Suppressor macrophage treated with lipopolysaccharide for 1 hour (primary cell): ENCODE data around the gene CST3.
"Not testable (repeated sequence)": the region's sequence is repeated elsewhere in the genome, so short reads cannot be mapped to it uniquely, and the experiment has no call there.

Source experiments
- DNase-seq, 3 donors: peaks; one replicate each; pipeline ENCODE4 v3.0.0-alpha.2; 2020 to 2022

Gene CST3

GRCh38 chr20:23626040-23626620 is 11.6 kb downstream of the CST3 start:
- peak; percentile 57 to 64 (median 58) for DNase-seq

GRCh38 chr20:23625236-23625964 is 12.4 kb downstream of the CST3 start:
- DNase-seq: no peak

GRCh38 chr20:23624324-23624691 is 13.4 kb downstream of the CST3 start:
- DNase-seq: no peak

- no peak for DNase-seq
These were observed 14.0 kb downstream of the CST3 start for GRCh38 chr20:23623666-23624323.

- peak; percentile 73 to 77 (median 76) for DNase-seq
These were observed 14.9 kb downstream of the CST3 start for GRCh38 chr20:23622839-23623343.

GRCh38 chr20:23622401-23622800 is 15.4 kb downstream of the CST3 start:
- DNase-seq: not testable (repeated sequence)

- not testable (repeated sequence) for DNase-seq
These were observed 16.9 kb downstream of the CST3 start for GRCh38 chr20:23620670-23621386.

GRCh38 chr20:23614163-23614562 is 23.6 kb downstream of the CST3 start:
- no peak for DNase-seq

DNA sequence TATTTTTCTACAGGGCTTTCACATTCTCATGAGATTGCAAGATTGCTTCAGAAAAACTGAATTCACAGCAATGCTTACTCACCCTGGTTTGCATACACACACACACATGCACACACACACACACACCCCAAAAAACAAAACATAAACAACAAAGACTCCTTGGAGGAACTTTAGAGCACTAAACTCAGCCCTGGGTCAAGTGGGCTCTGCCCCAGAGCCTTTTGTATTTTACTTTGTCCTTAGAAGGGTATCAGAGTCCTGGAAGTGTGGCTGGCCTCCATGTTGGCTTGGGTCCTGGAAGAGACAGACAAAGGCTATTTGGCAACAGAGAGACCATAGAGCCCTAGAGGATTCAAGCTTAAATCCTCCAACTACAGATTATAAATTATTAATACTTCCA is 24.1 kb downstream of the CST3 start:
- no peak for DNase-seq

DNA sequence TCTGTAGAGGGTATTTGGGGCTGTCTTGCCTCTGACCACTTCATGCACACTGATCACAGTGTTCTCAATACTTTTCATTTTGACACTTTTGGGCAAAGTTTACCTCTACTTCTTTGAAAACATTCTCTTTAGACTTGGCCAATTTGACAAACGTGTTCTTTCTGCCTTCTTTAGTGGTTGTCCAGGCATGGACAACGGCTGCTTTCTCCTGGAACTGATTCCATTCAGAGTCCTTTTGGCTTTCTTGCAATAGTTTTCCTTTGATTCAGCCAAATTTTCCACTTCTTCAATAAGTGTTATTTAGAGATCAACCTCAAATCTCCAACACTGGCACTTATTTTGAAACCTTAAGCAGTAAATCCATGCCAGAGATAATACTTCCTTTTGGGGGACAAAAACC is 25.4 kb downstream of the CST3 start:
- no peak for DNase-seq

DNA sequence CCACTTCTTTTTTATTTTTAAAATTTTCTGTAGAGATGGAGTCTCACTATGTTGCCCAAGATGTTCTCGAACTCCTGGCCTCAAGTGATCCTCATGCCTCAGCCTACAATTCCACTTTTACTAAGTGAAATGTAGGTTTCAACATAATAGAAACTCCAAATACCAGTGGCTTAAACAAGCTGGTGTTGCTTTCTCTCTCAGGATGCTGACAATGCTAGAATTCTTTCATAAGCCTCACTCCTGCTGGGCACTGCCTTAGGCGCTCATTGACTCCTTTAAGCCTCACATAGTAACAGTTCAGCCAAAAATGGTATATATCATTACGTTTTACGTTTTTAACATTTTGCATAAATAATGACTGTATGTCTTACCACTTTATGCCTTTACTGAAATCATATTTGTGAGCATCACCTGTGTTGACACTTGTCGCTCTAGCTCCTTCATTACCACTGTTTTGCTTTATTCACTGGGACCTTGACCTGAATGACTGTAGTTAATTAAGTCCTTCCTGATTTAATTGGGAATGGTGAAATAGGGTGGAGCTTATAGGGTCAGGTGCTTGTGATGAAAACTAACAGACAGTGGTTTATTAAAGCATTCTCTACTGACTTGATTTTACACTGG is 28.2 kb downstream of the CST3 start:
- peak; percentile 36 to 64 (median 58) for DNase-seq

DNA sequence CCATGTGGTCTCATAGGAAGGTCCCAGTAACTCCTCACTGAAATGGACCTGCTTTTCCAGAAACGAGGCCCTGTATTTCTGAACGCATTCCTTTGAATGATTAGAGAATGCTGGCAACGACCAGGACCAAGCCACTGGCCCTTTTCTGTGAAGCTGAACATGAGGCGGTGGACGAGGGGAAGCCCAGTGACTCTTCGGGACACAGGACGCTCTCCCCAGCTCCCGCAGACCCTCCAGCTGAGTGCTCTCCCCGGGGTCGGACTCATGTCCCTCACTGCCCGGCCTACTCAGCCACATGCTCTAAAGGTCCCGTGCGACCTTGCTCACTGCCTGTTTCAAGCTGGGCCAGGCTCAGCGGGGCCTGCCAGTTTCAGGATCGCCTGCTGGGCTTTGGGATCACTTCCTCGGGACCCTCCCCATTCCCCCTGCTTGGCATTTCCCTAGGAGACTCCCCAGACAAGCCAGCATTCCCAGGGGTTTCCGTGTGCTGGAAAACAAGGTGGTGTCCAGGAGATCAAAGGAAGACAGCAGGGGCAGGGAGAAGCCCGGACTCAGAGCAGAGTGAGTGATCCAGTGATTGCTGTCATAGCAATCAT is 29.4 kb downstream of the CST3 start:
- no peak for DNase-seq

DNA sequence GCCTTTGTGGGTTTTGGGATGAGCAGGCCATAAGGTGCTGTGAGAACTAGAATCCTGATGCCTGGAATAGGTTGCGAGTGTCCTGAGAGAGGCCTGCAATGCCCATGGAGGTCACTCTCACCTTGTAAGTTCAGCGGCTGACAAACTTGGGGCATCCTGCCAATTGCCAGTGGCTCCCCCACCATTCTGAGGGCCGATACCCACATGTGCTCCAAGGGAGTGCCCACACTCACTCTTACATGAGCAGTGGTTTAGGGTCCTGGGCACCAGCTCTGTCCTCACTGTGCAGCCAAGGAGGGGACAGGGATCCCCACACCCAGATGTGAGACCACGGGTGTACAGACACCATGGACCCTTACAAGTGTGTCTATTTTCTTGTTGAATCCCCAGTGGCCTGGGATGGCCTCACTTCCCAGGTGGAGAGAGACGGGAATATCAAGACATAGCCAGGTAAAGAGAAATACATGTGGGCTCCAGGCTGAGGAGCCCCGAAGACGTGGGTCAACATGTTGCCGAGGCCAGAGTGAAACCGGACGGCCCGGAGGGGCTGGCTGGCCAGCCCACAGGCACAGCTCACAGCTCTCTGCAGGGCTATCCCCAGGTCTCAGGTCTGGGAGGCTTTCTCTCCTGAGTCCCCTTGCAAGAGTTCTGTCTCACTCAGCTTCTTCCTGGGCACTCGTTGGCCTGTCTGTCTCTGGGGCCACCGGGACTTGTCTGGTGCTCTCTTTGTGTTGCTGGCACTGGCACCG is 30.1 kb downstream of the CST3 start:
- no peak for DNase-seq

DNA sequence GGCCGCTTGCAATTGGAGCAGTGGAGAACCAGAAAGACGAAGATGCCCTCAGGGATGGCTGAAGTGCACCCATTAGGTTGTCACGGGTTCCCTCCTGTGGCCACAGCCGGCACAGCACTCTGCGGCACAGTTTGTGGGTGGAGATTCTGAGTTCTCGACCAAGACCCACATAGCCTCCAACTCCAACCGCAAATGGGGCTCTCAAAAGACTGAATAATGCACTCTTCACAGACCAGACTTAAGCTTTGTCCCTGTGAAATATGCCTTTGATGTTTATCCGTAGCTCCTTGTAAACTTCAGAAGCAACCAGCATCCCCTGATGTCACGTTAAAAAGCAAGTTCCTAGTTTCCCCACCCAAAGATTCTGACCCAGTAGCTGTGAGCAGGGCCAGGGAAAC is 31.1 kb downstream of the CST3 start:
- DNase-seq: peak; percentile 78 to 87 (median 84)

DNA sequence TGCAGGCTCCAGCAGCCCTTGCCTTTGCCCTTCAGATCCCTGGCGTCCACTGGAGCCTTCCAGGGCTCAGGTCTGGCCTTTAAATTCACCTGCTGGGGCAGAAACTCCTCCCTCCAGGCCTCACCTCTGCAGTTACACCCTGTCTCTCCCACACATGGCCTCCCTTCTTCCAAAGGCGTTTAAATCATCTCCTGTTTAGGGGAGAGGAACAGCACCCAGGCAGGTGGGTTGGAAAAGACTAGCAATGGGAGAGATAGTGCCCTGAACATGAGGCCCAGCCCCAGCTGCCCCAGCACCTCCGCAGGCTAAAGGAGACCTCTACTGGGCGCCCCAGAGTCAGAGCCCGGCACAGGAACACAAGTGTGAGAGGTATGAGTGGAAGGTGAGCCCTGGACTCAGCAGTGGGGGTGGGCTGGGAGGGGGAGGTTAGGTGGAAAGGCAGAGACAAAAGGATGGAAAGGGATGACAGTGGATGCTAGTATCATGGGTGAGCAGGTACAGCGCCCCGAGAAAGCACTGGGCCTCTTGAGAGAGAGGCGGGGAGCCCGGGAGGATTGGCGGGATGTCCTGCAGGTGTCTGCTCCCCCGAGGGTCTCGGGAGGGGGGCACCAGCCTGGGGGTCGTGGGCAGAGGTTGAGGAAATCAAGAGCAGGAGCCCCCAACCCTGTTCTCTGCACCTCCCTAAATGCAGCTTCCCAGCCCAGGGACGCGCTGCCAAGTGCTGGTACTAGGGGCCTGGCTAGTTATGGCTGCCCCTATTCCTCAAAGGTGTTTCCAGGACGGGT is 31.7 kb downstream of the CST3 start, which contains the start of gene CST9:
Gene CST9, minus strand, starts transcription at position 51 of the 785 bp plus-strand sequence. CDS start 53 bp downstream, outside the sequence.
- DNase-seq: no peak

- DNase-seq: no peak
These were observed 33.4 kb downstream of the CST3 start for GRCh38 chr20:23604306-23604705.

- DNase-seq: peak in 1 of 3 donors; percentile 50
These were observed 34.4 kb downstream of the CST3 start for GRCh38 chr20:23603321-23603720.

- no peak for DNase-seq
These were observed 35.1 kb downstream of the CST3 start for GRCh38 chr20:23602699-23603098.

- DNase-seq: peak in 1 of 3 donors; percentile 21
These were observed 35.5 kb downstream of the CST3 start for GRCh38 chr20:23602241-23602640.

GRCh38 chr20:23601715-23602114 is 36.0 kb downstream of the CST3 start:
- no peak for DNase-seq

DNA sequence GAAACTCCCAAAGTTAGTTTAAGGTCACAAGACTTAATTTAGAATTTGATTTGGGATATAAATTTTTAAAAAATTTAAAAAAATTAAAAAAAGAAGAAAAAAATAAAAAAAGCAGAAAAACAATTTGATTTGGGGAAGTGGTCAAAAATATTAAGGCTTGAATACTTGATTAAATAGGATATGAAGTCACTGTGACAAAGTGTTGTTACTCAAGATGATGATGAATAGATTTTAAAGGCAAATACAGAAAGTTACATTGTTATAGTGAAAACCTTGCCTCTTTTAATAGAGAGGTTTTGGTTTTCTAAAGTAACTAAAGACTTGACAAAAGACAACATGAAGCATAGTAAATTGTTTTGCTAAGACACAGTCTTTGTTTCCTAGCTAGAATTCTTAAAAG is 39.3 kb downstream of the CST3 start:
- peak in 2 of 3 donors; percentile 59 to 67 for DNase-seq
